Type B pancreatic cell (in vitro differentiated cells): Measurements from ENCODE around the gene VSNL1. TPM values are rescaled to one million over a fixed set of nuclear protein-coding genes. Genes with fewer than 3 reads are reported as not detected.
A peak's percentile ranks its signal among the peaks of the same experiment; 100 is the strongest.

Experiments used
- DNase-seq: peaks from one replicate; pipeline ENCODE4 v3.0.0; 2021; ENCODE audit warnings: mixed read lengths; ENCODE audit not compliant: unreplicated experiment; ENCODE audit errors: extremely low spot score
- H3K27ac Mint-ChIP-seq: 2 replicates; pipeline ENCODE4 v1.8.0; 2021; ENCODE audit warnings: mild to moderate bottlenecking, mixed read lengths
- H3K27me3 Mint-ChIP-seq: 2 replicates; pipeline ENCODE4 v1.8.0; 2021; ENCODE audit warnings: mixed read lengths
- H3K36me3 Mint-ChIP-seq: 2 replicates; pipeline ENCODE4 v1.8.0; 2021; ENCODE audit warnings: mixed read lengths
- H3K4me1 Mint-ChIP-seq: one replicate; pipeline ENCODE4 v1.8.0; 2021; ENCODE audit warnings: mixed read lengths; ENCODE audit not compliant: unreplicated experiment
- H3K4me3 Mint-ChIP-seq: 2 replicates; pipeline ENCODE4 v1.8.0; 2021; ENCODE audit warnings: mild to moderate bottlenecking, mixed read lengths
- H3K9me3 Mint-ChIP-seq: 2 replicates; pipeline ENCODE4 v1.8.0; 2021; ENCODE audit warnings: mixed read lengths
- CTCF ChIP-seq: fragments of 200-600 bp; sonication (generic); conservative IDR thresholded peaks from 2 replicates; pipeline ENCODE4 v1.5.0; 2021; ENCODE audit warnings: antibody characterized with exemption, mild to moderate bottlenecking
- total RNA-seq: library from RNA; stranded (reverse); gene quantifications from 2 replicates; pipeline ENCODE4 v1.2.1, GENCODE V29; 2021; ENCODE audit warnings: low replicate concordance

VSNL1 gene
- total RNA-seq, 1 donor from 2014 or later: 4.6 TPM

GRCh38 chr2:17543131-17543660 lies 2.7 kb downstream of the VSNL1 start:
- no peak for DNase-seq
- TF ChIP-seq CTCF: no peak
- Mint-ChIP-seq H3K27ac (no peak overlapping the region), H3K36me3 (no peaks in the 10 kb centered on the region), H3K27me3 (peaks cover 51% of the 10 kb centered on the region), H3K4me1 (peaks cover 23% of the 10 kb centered on the region), H3K4me3 (peak overlapping the region; percentile 71), H3K9me3 (no peaks in the 10 kb centered on the region)

- TF ChIP-seq CTCF: no peak
- Mint-ChIP-seq H3K4me3 (peak overlapping the region; percentile 6), H3K27me3 (peaks cover 51% of the 10 kb centered on the region), H3K9me3 (no peaks in the 10 kb centered on the region), H3K4me1 (peaks cover 19% of the 10 kb centered on the region), H3K27ac (no peak overlapping the region), H3K36me3 (no peaks in the 10 kb centered on the region)
- no peak for DNase-seq
Measured at GRCh38 chr2:17543848-17544247, 3.4 kb downstream of the VSNL1 start.

- H3K36me3 Mint-ChIP-seq: no peaks in the 10 kb centered on the region
- H3K9me3 Mint-ChIP-seq: no peaks in the 10 kb centered on the region
- no peak for DNase-seq
- H3K4me3 Mint-ChIP-seq: no peak overlapping the region
- H3K27me3 Mint-ChIP-seq: peaks cover 51% of the 10 kb centered on the region
- H3K27ac Mint-ChIP-seq: no peak overlapping the region
- TF ChIP-seq CTCF: no peak
- H3K4me1 Mint-ChIP-seq: peaks cover 19% of the 10 kb centered on the region
Measured at GRCh38 chr2:17544256-17544655, 3.8 kb downstream of the VSNL1 start.

GRCh38 chr2:17545680-17546613 lies 5.5 kb downstream of the VSNL1 start:
- TF ChIP-seq CTCF: no peak
- DNase-seq: no peak
- Mint-ChIP-seq H3K36me3 (no peaks in the 10 kb centered on the region), H3K4me1 (peaks cover 13% of the 10 kb centered on the region), H3K27ac (no peak overlapping the region), H3K4me3 (no peak overlapping the region), H3K27me3 (peaks cover 44% of the 10 kb centered on the region), H3K9me3 (no peaks in the 10 kb centered on the region)

- Mint-ChIP-seq H3K9me3 (no peaks in the 10 kb centered on the region), H3K4me1 (peaks cover 5% of the 10 kb centered on the region), H3K27ac (no peak overlapping the region), H3K36me3 (no peaks in the 10 kb centered on the region), H3K27me3 (peaks cover 32% of the 10 kb centered on the region), H3K4me3 (no peak overlapping the region)
- no peak for TF ChIP-seq CTCF
- DNase-seq: no peak
Measured at GRCh38 chr2:17547237-17547636, 6.7 kb downstream of the VSNL1 start.
